ENCODE results near the gene USO1.
"Not testable (repeated sequence)": the region's sequence is repeated elsewhere in the genome, so short reads cannot be mapped to it uniquely, and the experiment has no call there.

USO1 gene

GRCh38 chr4:75848171-75848760 is 123.9 kb downstream of the USO1 start:
- DNase-seq: not testable (repeated sequence)

GRCh38 chr4:75848891-75849290 is 124.5 kb downstream of the USO1 start:
- no peak for DNase-seq

- no peak for DNase-seq
Observed at GRCh38 chr4:75849461-75849860, 125.1 kb downstream of the USO1 start.

GRCh38 chr4:75858721-75859120 is 134.3 kb downstream of the USO1 start:
- DNase-seq: no peak

GRCh38 chr4:75860606-75861005 is 136.2 kb downstream of the USO1 start:
- no peak for DNase-seq
